Hepatocyte (in vitro differentiated cells): ENCODE results near the gene MAP7.

Source experiments
- EZH2 ChIP-seq: fragments of 200-600 bp; sonication (generic); IDR thresholded peaks from 2 replicates; pipeline ENCODE4 v1.6.1; 2016; ENCODE audit warnings: antibody characterized with exemption, mild to moderate bottlenecking, borderline replicate concordance
- EZH2phosphoT487 ChIP-seq: fragments of 200-600 bp; sonication (generic); IDR thresholded peaks from one replicate; pipeline ENCODE4 v1.6.1; 2018; ENCODE audit warnings: antibody characterized with exemption, mild to moderate bottlenecking, low read depth, moderate library complexity; ENCODE audit not compliant: unreplicated experiment, severe bottlenecking
- TF ChIP-seq, protein P1 (sequence below): fragments of 200-600 bp; sonication (generic); IDR thresholded peaks from 2 replicates; pipeline ENCODE4 v1.5.1; 2016; ENCODE audit warnings: antibody characterized with exemption, mild to moderate bottlenecking; ENCODE audit not compliant: poor library complexity

DNA sequence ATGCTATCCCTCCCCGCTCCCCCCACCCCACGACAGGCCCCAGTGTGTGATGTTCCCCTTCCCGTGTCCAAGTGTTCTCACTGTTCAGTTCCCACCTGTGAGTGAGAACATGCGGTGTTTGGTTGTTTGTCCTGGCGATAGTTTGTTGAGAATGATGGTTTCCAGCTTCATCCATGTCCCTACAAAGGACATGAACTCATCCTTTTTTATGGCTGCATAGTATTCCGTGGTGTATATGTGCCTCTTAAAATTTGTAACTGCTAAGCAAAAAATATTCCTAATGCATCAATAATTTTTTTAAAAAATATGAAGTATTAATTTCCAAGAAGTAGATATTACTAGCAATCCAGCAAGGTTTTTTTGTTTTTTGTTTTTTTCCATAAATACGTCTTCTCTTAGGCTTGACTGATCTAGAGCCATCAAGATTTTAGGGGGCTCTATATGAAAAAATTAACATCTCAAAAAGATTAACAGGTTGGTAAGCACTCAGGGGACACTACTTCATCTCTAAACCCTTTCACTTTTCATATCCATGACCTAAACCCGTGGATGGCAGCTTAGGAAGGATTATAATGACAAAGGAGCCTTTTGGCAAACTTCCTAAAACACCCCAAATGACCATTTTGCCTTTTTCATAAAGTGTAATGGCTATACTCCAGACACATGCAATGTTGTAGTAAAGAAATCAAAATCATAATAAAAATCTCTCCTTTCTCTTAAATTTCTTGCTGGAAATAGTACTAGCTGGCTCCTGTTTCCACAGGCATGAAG lies 14.2 kb downstream of the MAP7 start:
- TF ChIP-seq, protein P1, sequence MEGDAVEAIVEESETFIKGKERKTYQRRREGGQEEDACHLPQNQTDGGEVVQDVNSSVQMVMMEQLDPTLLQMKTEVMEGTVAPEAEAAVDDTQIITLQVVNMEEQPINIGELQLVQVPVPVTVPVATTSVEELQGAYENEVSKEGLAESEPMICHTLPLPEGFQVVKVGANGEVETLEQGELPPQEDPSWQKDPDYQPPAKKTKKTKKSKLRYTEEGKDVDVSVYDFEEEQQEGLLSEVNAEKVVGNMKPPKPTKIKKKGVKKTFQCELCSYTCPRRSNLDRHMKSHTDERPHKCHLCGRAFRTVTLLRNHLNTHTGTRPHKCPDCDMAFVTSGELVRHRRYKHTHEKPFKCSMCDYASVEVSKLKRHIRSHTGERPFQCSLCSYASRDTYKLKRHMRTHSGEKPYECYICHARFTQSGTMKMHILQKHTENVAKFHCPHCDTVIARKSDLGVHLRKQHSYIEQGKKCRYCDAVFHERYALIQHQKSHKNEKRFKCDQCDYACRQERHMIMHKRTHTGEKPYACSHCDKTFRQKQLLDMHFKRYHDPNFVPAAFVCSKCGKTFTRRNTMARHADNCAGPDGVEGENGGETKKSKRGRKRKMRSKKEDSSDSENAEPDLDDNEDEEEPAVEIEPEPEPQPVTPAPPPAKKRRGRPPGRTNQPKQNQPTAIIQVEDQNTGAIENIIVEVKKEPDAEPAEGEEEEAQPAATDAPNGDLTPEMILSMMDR, result no peak
- TF ChIP-seq EZH2 (no peak), EZH2phosphoT487 (no peak)
